H9 (cell line): ENCODE results near the gene TRIM28. TPM values are rescaled to one million over a fixed set of nuclear protein-coding genes. Genes with fewer than 3 reads are reported as not detected.

Experiments used
- DNase-seq: peaks from one replicate; pipeline ENCODE4 v3.0.0-alpha.2; 2017
- H2AFZ ChIP-seq: one replicate; pipeline ENCODE4 v1.6.1; 2013; ENCODE audit warnings: mild to moderate bottlenecking, low read length, control low read depth, moderate library complexity
- H2AK5ac ChIP-seq: 2 replicates; pipeline ENCODE4 v1.6.1; 2013; ENCODE audit warnings: low read length, control low read depth, mixed read lengths; ENCODE audit not compliant: insufficient read length
- H2BK120ac ChIP-seq: one replicate; pipeline ENCODE4 v1.6.1; 2013; ENCODE audit warnings: low read depth, mild to moderate bottlenecking, low read length, control low read depth, inconsistent platforms; ENCODE audit not compliant: poor library complexity, severe bottlenecking
- H2BK12ac ChIP-seq: 2 replicates; pipeline ENCODE4 v1.6.1; 2013; ENCODE audit warnings: low read length, control low read depth, mixed read lengths, low read depth; ENCODE audit not compliant: insufficient read length
- H2BK15ac ChIP-seq: 2 replicates; pipeline ENCODE4 v1.6.1; 2013; ENCODE audit warnings: low read depth, low read length, control low read depth
- H2BK20ac ChIP-seq: one replicate; pipeline ENCODE4 v1.6.1; 2013; ENCODE audit warnings: low read depth, mild to moderate bottlenecking, low read length, control low read depth, inconsistent platforms; ENCODE audit not compliant: poor library complexity, severe bottlenecking
- H2BK5ac ChIP-seq: 2 replicates; pipeline ENCODE4 v1.6.1; 2013; ENCODE audit warnings: low read length, control low read depth, mixed read lengths; ENCODE audit not compliant: insufficient read length
- H3K14ac ChIP-seq: 2 replicates; pipeline ENCODE4 v1.6.1; 2013; ENCODE audit warnings: low read length, control low read depth; ENCODE audit not compliant: insufficient read depth
- H3K18ac ChIP-seq: 2 replicates; pipeline ENCODE4 v1.6.1; 2013; ENCODE audit warnings: low read depth, mild to moderate bottlenecking, mixed read lengths, low read length, control low read depth; ENCODE audit not compliant: insufficient read length
- H3K23ac ChIP-seq: 2 replicates; pipeline ENCODE4 v1.6.1; 2013; ENCODE audit warnings: low read length, control low read depth, mixed read lengths, low read depth; ENCODE audit not compliant: insufficient read length
- H3K23me2 ChIP-seq: 2 replicates; pipeline ENCODE4 v1.6.1; 2013; ENCODE audit warnings: low read depth, mild to moderate bottlenecking, mixed read lengths, low read length, control low read depth; ENCODE audit not compliant: insufficient read length, poor library complexity, severe bottlenecking
- H3K27ac ChIP-seq: 2 replicates; pipeline ENCODE4 v1.5.1; 2013; ENCODE audit warnings: low read length, control low read depth, mixed read lengths, low read depth; ENCODE audit not compliant: insufficient read length
- H3K27me3 ChIP-seq: 2 replicates; pipeline ENCODE4 v1.6.1; 2013; ENCODE audit warnings: low read length, control low read depth, inconsistent platforms; ENCODE audit not compliant: insufficient read depth
- H3K4ac ChIP-seq: 2 replicates; pipeline ENCODE4 v1.6.1; 2013; ENCODE audit warnings: low read depth, mild to moderate bottlenecking, control low read depth, inconsistent platforms, low read length, moderate library complexity
- H3K4me1 ChIP-seq: 2 replicates; pipeline ENCODE4 v1.6.1; 2013; ENCODE audit warnings: low read length, control low read depth, inconsistent platforms; ENCODE audit not compliant: insufficient read depth
- H3K4me2 ChIP-seq: 2 replicates; pipeline ENCODE4 v1.6.1; 2013; ENCODE audit warnings: low read length, control low read depth, mixed read lengths; ENCODE audit not compliant: insufficient read length, insufficient read depth
- H3K56ac ChIP-seq: 2 replicates; pipeline ENCODE4 v1.6.1; 2013; ENCODE audit warnings: low read depth, mild to moderate bottlenecking, mixed read lengths, low read length, control low read depth; ENCODE audit not compliant: insufficient read length
- H3K79me1 ChIP-seq: 2 replicates; pipeline ENCODE4 v1.6.1; 2013; ENCODE audit warnings: low read depth, mild to moderate bottlenecking, moderate library complexity, low read length, control low read depth, inconsistent platforms; ENCODE audit not compliant: insufficient read depth, poor library complexity, severe bottlenecking
- H3K79me2 ChIP-seq: 2 replicates; pipeline ENCODE4 v1.6.1; 2013; ENCODE audit warnings: low read length, control low read depth, inconsistent platforms; ENCODE audit not compliant: insufficient read depth
- H3K9ac ChIP-seq: 2 replicates; pipeline ENCODE4 v1.6.1; 2013; ENCODE audit warnings: low read length, control low read depth, mixed read lengths; ENCODE audit not compliant: insufficient read length; ENCODE audit errors: extremely low read depth
- H3K9me3 ChIP-seq: one replicate; pipeline ENCODE4 v1.6.1; 2013; ENCODE audit warnings: low read depth, low read length, inconsistent platforms; ENCODE audit not compliant: control insufficient read depth
- H3T11ph ChIP-seq: one replicate; pipeline ENCODE4 v1.6.1; 2013; ENCODE audit warnings: mild to moderate bottlenecking, low read length, control low read depth, inconsistent platforms
- H4K20me1 ChIP-seq: one replicate; pipeline ENCODE4 v1.6.1; 2013; ENCODE audit not compliant: control insufficient read depth, insufficient read length, insufficient read depth
- H4K5ac ChIP-seq: 2 replicates; pipeline ENCODE4 v1.6.1; 2013; ENCODE audit warnings: low read depth, mild to moderate bottlenecking, mixed read lengths, low read length, control low read depth; ENCODE audit not compliant: insufficient read length
- H4K8ac ChIP-seq: replicated peaks from 2 replicates; pipeline ENCODE4 v1.6.1; 2013; ENCODE audit warnings: low read length, control low read depth, mixed read lengths, low read depth; ENCODE audit not compliant: insufficient read length
- H4K91ac ChIP-seq: 2 replicates; pipeline ENCODE4 v1.6.1; 2013; ENCODE audit warnings: low read depth, mild to moderate bottlenecking, moderate library complexity, mixed read lengths, low read length, control low read depth; ENCODE audit not compliant: insufficient read length
- H3K27ac Mint-ChIP-seq, 3 experiments: 2 replicates in 2 of 3; 3 replicates in 1 of 3; pipeline ENCODE4 v1.8.0; 2020 to 2021; ENCODE audit warnings: mixed read lengths in 3 of 3, mild to moderate bottlenecking in 1 of 3, moderate library complexity in 1 of 3
- H3K27me3 Mint-ChIP-seq: 2 replicates; pipeline ENCODE4 v1.8.0; 2021; ENCODE audit warnings: low read depth, mild to moderate bottlenecking, moderate library complexity, mixed read lengths
- H3K36me3 Mint-ChIP-seq, 3 experiments: 2 replicates in 2 of 3; 3 replicates in 1 of 3; pipeline ENCODE4 v1.8.0; 2020 to 2021; ENCODE audit warnings: low read depth in 3 of 3, mixed read lengths in 3 of 3; ENCODE audit not compliant: insufficient read depth in 1 of 3
- H3K4me1 Mint-ChIP-seq, 2 experiments: 2 replicates each; pipeline ENCODE4 v1.8.0; 2020; ENCODE audit warnings: mixed read lengths in 2 of 2
- H3K4me3 Mint-ChIP-seq, 2 experiments: 2 replicates in 1 of 2; 3 replicates in 1 of 2; pipeline ENCODE4 v1.8.0; 2020 to 2021; ENCODE audit warnings: mild to moderate bottlenecking in 2 of 2, mixed read lengths in 2 of 2, moderate library complexity in 1 of 2
- H3K9me3 Mint-ChIP-seq, 2 experiments: 2 replicates in 1 of 2; 3 replicates in 1 of 2; pipeline ENCODE4 v1.8.0; 2020; ENCODE audit warnings: mild to moderate bottlenecking in 2 of 2, mixed read lengths in 2 of 2, moderate library complexity in 1 of 2
- WGBS: extraction: QIAGEN DNeasy Blood & Tissue Kit; methylation state at CpG from one replicate; pipeline ENCODE4 v1.1.7; 2013; ENCODE audit warnings: missing lambda C conversion rate, low lambda C conversion rate, mixed read lengths; ENCODE audit not compliant: insufficient read length; ENCODE audit errors: extremely low coverage; 5-methylcytosine and 5-hydroxymethylcytosine counted together
- total RNA-seq: library from RNA; stranded (reverse); gene quantifications from 2 replicates; pipeline ENCODE4 v1.2.1, GENCODE V29; 2021
- TF ChIP-seq, protein P1 (sequence below): fragments of 200-600 bp; sonication (generic); conservative IDR thresholded peaks from 3 replicates; pipeline ENCODE4 v1.8.0; 2021; ENCODE audit warnings: antibody characterized with exemption, mild to moderate bottlenecking

Gene TRIM28
- total RNA-seq, 1 experiment from 2014 or later = 1,084 TPM

DNA sequence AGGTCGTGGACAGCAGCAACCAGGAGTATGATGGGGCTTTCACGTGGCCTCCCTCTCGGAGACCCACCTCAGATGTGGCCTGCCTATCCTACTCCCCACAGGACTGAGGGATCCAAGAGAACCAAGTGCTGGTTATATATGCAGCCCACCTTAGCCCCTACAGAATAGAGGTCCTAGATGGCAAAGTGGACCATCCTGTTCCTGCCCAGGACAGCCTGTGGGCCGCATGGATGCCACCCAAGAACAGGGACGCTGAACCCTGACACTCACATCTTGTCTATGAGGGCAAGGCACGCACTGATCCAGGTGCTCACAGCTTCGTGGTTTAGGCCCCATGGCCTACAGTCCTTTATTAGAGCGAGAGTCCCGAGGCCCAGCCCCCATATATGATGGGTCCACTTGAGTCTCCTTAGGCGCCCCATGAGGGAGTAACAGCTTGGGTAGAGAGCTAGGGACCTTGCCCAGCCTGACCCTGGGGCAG is 30.6 kb upstream of the TRIM28 start:
- no peak for DNase-seq
- H3K27ac Mint-ChIP-seq = no peak overlapping the region; a peak in 1 of 7 replicates
- Histone ChIP-seq H3K4ac (no peak overlapping the region), H3K9me3 (no peaks in the 10 kb centered on the region), H4K91ac (no peak overlapping the region), H3K4me1 (no peaks in the 10 kb centered on the region), H3K27ac (no peak overlapping the region), H3K4me2 (no peak overlapping the region), H3T11ph (no peak overlapping the region), H2BK12ac (no peak overlapping the region), H4K20me1 (no peaks in the 10 kb centered on the region), H3K79me1 (no peaks in the 10 kb centered on the region), H3K56ac (no peak overlapping the region), H2AFZ (no peak overlapping the region), H3K79me2 (peaks cover 2% of the 10 kb centered on the region; the same call in 1 of the 2 replicates), H2BK120ac (no peak overlapping the region), H3K14ac (no peak overlapping the region), H4K5ac (no peak overlapping the region), H2BK15ac (no peak overlapping the region), H3K18ac (no peak overlapping the region), H2BK5ac (no peak overlapping the region), H2BK20ac (no peak overlapping the region), H3K27me3 (no peaks in the 10 kb centered on the region), H3K23ac (no peak overlapping the region), H3K9ac (no peak overlapping the region), H2AK5ac (no peak overlapping the region), H4K8ac (no peak overlapping the region), H3K23me2 (peaks cover 4% of the 10 kb centered on the region)
- WGBS = no CpG with 5 or more reads among the region's 10 CpGs
- peaks cover 9 to 19% (median 13%) of the 10 kb centered on the region in 3 experiments; a peak in 6 of 7 replicates for H3K36me3 Mint-ChIP-seq
- peaks cover 3% of the 10 kb centered on the region for H3K27me3 Mint-ChIP-seq
- peaks cover 22 to 23% of the 10 kb centered on the region in 2 experiments for H3K4me1 Mint-ChIP-seq
- no peak overlapping the region; a peak in 1 of 5 replicates for H3K4me3 Mint-ChIP-seq
- TF ChIP-seq, protein P1, sequence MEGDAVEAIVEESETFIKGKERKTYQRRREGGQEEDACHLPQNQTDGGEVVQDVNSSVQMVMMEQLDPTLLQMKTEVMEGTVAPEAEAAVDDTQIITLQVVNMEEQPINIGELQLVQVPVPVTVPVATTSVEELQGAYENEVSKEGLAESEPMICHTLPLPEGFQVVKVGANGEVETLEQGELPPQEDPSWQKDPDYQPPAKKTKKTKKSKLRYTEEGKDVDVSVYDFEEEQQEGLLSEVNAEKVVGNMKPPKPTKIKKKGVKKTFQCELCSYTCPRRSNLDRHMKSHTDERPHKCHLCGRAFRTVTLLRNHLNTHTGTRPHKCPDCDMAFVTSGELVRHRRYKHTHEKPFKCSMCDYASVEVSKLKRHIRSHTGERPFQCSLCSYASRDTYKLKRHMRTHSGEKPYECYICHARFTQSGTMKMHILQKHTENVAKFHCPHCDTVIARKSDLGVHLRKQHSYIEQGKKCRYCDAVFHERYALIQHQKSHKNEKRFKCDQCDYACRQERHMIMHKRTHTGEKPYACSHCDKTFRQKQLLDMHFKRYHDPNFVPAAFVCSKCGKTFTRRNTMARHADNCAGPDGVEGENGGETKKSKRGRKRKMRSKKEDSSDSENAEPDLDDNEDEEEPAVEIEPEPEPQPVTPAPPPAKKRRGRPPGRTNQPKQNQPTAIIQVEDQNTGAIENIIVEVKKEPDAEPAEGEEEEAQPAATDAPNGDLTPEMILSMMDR = no peak
- no peaks in the 10 kb centered on the region for H3K9me3 Mint-ChIP-seq
